HG03558 (cell line): ENCODE results near the gene TOP2A.
"Not testable (repeated sequence)": the region's sequence is repeated elsewhere in the genome, so short reads cannot be mapped to it uniquely, and the experiment has no call there.

Source experiments
- ATAC-seq: cut with Tn5 transposase; IDR thresholded peaks from one replicate; pipeline ENCODE4 v1.9.1; 2021; ENCODE audit warnings: moderate number of reproducible peaks; ENCODE audit not compliant: unreplicated experiment; ENCODE audit errors: extremely low read depth

Gene TOP2A

GRCh38 chr17:40378966-40379365, 38.7 kb downstream of the TOP2A start:
- ATAC-seq: no peak

GRCh38 chr17:40377832-40378231, 39.9 kb downstream of the TOP2A start:
- no peak for ATAC-seq

- not testable (repeated sequence) for ATAC-seq
Observed at GRCh38 chr17:40376541-40376940, 41.2 kb downstream of the TOP2A start.

DNA sequence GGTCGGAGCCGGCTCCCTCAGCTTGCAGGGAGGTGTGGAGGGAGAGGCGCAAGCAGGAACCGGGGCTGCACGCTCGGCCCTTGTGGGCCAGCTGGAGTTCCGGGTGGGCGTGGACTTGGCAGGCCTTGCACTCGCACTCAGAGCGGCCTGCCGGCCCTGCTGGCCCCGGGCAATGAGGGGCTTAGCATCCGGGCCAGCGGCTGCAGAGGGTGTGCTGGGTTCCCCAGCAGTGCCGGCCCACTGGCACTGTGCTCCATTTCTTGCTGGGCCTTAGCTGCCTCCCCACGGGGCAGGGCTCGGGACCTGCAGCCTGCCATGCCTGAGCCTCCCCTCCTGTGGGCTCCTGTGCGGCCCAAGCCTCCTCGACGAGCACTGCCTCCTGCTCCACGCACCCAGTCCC, 41.9 kb downstream of the TOP2A start:
- ATAC-seq: not testable (repeated sequence)

GRCh38 chr17:40374821-40375498, 42.7 kb downstream of the TOP2A start:
- no peak for ATAC-seq

DNA sequence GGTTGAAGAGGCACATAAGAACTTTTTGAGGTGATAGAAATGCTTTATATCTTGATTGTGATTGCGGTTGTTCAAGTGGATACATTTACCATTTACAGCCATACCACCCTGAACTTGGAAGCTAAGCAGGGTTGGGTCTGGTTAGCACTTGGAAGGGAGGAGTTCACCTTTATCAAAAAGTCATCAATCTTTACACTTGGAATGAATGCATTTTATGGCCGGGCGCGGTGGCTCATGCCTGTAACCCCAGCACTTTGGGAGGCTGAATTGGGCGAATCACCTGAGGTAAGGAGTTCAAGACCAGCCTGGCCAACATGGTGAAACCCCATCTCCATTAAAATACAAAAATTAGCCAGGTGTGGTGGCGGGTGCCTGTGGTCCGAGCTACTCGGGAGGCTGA, 43.7 kb downstream of the TOP2A start:
- ATAC-seq: no peak

GRCh38 chr17:40373324-40373723, 44.4 kb downstream of the TOP2A start:
- ATAC-seq: no peak

DNA sequence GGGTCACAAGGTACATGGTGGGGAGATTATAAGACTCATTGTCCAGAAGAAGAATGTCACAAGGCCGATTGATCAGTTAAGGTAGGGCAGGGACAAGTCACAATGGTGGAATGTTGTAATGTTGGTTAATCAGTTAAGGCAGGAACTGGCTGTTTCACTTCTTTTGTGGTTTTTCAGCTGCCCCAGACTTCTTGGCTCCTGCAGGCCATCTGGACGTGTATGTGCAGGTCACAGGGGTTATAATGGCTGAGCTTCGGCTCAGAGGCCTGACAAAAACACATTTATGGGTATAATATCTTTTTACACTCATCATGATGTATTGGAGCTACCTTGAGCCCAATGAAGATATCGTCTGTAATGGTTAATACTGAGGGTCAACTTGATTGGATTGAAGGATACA, 45.1 kb downstream of the TOP2A start:
- not testable (repeated sequence) for ATAC-seq

DNA sequence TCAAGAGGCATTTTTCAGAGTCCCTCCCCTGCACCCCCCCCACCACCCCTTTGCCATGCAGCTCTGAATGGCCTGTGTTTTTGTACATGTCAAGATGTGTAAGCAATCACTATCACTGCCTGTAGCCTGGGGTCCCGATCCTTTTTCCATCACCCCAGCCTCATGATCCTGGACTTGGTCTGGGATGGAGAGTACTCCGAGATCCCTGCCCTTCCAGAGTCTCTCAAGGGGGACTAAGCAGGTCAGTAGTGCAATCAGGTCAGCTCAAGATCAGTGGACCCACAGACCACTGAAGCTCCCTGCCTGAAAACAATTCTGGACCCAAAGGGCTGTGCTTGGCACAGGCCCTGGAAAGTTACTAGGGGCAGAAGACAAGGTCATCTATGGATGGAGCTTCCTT, 45.7 kb downstream of the TOP2A start:
- ATAC-seq: no peak

DNA sequence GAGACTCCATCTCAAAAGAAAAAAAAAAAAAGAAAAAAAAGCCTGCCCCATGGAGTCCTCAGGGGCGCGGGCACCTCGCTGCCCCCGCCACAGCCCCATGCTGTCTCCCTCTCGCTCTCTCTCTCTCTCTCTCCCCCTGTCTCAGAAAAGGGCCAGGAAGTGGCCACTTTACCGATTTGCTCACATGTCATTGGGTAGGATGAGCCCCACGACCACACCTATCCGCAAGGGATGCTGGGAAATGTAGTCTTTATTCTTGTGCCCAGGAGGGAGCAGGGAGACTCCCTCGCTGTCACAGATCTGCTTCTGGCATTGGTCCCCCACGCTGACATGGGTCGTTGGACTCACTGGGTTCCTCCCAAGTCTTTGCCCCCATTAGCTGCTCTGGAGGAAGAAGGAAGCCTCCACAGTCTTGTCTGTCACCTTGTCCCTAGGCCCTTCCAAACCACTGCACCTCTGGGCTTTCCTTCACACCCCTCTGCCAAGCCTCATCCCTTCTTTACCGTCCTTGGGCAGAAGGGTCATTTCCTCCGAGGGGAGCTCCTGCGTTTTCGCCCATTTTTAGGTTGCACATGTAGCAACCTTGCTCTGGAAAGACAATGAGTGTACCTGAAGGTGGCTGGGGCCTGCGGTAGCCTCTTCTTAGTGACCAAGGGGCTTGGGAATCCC, 46.3 kb downstream of the TOP2A start:
- ATAC-seq: no peak

GRCh38 chr17:40369923-40370322, 47.8 kb downstream of the TOP2A start:
- no peak for ATAC-seq

DNA sequence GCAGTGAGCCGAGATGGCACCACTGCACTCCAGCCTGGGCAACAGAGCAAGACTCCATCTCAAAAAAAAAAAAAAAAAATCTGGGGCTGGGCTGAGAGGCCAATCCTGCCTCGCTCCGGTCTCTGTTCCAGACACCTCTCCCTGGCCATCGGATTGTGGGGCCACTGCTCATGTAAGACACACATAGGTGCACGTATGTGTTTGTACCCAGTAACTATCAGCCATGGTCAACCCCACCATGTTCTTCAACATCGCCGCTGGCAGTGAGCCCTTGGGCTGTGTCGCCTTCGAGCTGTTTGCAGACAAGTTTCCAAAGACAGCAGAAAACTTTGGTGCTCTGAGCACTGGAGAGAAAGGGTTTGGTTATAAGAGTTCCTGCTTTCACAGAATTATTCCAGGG, 50.0 kb downstream of the TOP2A start:
- ATAC-seq: not testable (repeated sequence)

DNA sequence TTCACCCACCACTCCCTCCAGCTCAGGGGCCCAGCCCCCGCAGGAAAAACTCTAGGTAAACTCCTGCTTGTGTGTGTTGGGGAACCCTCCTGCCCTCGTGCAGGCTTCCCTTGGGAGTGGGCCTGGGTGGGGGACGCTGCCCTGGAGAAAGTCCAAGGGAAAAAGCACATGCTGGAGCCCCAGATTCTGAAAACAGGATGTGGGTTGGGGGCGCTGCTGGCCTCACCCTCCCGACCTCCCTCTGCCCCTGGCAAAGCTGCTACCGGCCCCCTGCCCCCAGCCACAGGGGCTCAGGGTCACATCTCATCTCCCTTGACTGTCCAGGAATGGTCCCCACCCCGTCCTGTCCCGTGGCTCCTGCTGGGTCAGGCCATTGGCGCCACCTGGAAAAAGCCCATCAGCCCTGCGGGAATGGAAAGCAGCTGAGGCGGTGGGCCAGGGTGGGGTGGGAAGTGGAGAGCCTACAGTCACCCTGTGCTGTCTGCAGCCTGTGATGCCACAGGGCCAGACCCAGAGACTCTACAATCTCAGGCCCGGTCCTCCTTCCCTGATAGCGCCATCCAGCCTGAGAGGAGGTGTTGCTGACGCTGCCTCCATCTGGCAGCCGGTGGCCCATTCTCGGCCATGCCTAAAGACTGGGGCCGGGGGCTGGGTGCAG, 50.7 kb downstream of the TOP2A start:
- no peak for ATAC-seq

DNA sequence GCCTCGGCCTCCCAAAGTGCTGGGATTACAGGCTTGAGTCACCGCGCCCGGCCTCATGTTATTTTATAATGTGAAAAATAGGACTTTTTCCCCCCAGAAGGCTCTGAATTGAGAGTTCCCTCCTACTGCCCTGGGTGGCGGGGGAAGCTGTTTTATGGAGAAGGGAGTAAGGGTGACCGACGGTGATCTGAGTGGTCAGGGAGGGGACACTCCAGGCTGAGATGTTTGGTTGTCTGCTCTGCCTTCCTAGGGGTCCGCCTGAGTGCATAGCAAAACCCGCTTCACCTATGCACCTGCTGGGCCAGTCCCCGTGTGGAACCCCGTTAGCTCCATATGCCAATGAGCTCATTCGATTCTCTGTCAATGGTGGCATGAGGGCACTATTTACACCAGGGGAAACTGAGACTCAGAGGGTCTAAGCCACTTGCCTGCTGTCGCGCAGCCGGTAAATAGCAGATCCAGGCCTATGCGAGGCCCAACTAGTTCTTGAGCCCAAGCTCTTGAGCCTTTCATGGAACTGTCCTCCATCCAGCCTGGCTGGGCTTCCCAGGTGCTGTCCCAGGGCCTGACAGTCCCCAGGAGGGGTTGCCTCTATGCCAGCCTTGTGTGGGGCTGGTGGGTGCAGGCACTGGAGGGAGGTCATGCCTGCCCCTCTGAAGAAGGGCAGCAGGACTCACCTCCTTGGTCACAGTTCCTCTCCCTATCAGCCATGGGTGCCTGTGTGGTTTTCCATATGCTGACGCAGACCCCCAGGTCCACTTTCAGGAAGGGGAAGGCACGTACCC, 51.4 kb downstream of the TOP2A start:
- ATAC-seq: no peak

DNA sequence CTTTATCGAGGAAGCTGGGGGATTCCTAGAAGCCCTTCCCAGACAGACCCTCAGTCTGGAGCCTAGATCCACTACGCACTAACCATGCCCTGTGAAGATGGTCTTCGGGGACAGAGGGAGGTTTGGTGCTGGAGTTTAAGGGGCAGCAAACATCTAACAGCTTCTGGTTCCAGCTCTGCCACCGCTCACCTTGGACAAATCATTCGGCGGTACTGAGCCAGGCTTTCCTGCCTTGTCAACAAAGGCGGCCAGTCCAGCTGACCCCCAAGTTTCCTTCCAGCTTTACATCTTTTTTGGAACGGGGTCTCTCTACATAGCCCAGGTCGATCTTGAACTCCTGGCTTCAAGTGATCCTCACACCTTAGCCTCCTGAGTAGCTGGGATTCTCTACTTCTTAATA, 52.8 kb downstream of the TOP2A start:
- ATAC-seq: no peak

GRCh38 chr17:40364121-40364861, 53.4 kb downstream of the TOP2A start, which contains the start of gene GJD3:
GJD3 (minus strand) TSS chr17:40364737; CDS start chr17:40363815, 922 bp downstream.
- ATAC-seq: no peak

GRCh38 chr17:40363111-40363827, 54.4 kb downstream of the TOP2A start:
- ATAC-seq: no peak

DNA sequence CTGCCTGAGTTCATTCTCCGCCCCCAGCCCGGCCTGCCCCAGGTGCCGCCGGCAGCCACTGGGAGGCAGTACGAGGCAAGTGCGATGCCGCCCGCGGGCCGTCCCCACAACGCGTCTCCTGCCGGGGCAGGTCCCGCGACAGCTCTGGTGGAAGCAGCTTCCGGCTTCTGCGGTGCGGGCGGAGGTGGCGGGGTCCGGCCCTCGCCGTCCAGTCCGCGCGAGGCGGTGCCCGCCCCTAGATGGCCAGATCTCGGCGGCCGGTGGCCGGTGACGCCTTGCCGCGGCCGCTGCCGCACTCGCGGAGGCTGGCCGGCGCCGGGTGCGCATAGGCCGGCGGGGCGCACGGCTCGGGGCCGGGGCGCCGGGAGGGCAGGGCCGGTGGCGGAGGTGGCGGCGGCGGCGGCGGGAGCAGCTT, 55.0 kb downstream of the TOP2A start:
- ATAC-seq: no peak

GRCh38 chr17:40361925-40362695, 55.6 kb downstream of the TOP2A start:
- no peak for ATAC-seq
